ENCODE measurements around the gene NFASC. TPM values are rescaled to one million over a fixed set of nuclear protein-coding genes. Genes with fewer than 3 reads are reported as not detected.

Gene NFASC
- total and polyA plus RNA-seq, 2 experiments from 2014 or later = 46.3 to 54.7 TPM

- Histone ChIP-seq H3K4me3 (no peak overlapping the region), H4K20me1 (ENCODE audit: insufficient read depth) (peaks cover 5% of the 10 kb centered on the region; the same call in 1 of the 2 replicates), H3F3A (ENCODE audit: insufficient read depth) (no peaks in the 10 kb centered on the region), H3K4me1 (ENCODE audit: insufficient read depth) (peaks cover 6% of the 10 kb centered on the region; the same call in 1 of the 2 replicates), H3K27ac (no peak overlapping the region), H2AFZ (no peak overlapping the region), H3K4me2 (ENCODE audit: unreplicated experiment) (no peak overlapping the region), H3K79me2 (ENCODE audit: insufficient read depth) (peaks cover 56% of the 10 kb centered on the region), H3K9me3 (ENCODE audit: low read depth) (no peaks in the 10 kb centered on the region), H3K36me3 (ENCODE audit: low read depth) (no peaks in the 10 kb centered on the region), H3K27me3 (replicated peaks; ENCODE audit: insufficient read depth) (no peaks in the 10 kb centered on the region), H3K9me2 (ENCODE audit: insufficient read depth) (no peaks in the 10 kb centered on the region), H3K9ac (no peak overlapping the region)
- WGBS, 2 experiments (ENCODE audit: low coverage in 1 of 2, low lambda C conversion rate in 2 of 2, missing lambda C conversion rate in 2 of 2) = 75 to 77% methylated on average over 3 of the region's 3 CpGs
- in situ Hi-C loops (cut with MboI) = no loop called here
- TF ChIP-seq EZH2 (IDR thresholded peaks at IDR 0.05; ENCODE audit: insufficient read depth, poor library complexity, severe bottlenecking) (no peak), EZH2phosphoT487 (IDR thresholded peaks at IDR 0.05; ENCODE audit: insufficient read depth, low read depth) (no peak)
- no peak for DNase-seq
These were observed 49.8 kb downstream of the NFASC start for GRCh38 chr1:204920511-204920910.

- no peak overlapping the region for H3K27ac ChIP-seq
These were observed 50.3 kb downstream of the NFASC start for GRCh38 chr1:204920967-204921366.

GRCh38 chr1:204921855-204922516, 51.3 kb downstream of the NFASC start:
- Histone ChIP-seq H3K27me3 (replicated peaks; ENCODE audit: insufficient read depth) (no peaks in the 10 kb centered on the region), H3K36me3 (ENCODE audit: low read depth) (no peaks in the 10 kb centered on the region), H3K4me3 (no peak overlapping the region), H4K20me1 (ENCODE audit: insufficient read depth) (peaks cover 5% of the 10 kb centered on the region; the same call in 1 of the 2 replicates), H3K4me2 (ENCODE audit: unreplicated experiment) (no peak overlapping the region), H3K4me1 (ENCODE audit: insufficient read depth) (no peaks in the 10 kb centered on the region), H3K9ac (no peak overlapping the region), H3F3A (ENCODE audit: insufficient read depth) (no peaks in the 10 kb centered on the region), H3K27ac (no peak overlapping the region), H3K9me2 (ENCODE audit: insufficient read depth) (no peaks in the 10 kb centered on the region), H2AFZ (no peak overlapping the region), H3K9me3 (ENCODE audit: low read depth) (no peaks in the 10 kb centered on the region), H3K79me2 (ENCODE audit: insufficient read depth) (peaks cover 42% of the 10 kb centered on the region)
- in situ Hi-C loops (cut with MboI) = no loop called here
- DNase-seq = no peak
- 85 to 88% methylated on average over 15 of the region's 15 CpGs for WGBS, 2 experiments (ENCODE audit: low coverage in 1 of 2, low lambda C conversion rate in 2 of 2, missing lambda C conversion rate in 2 of 2)
- TF ChIP-seq EZH2 (IDR thresholded peaks at IDR 0.05; ENCODE audit: insufficient read depth, poor library complexity, severe bottlenecking) (no peak), EZH2phosphoT487 (IDR thresholded peaks at IDR 0.05; ENCODE audit: insufficient read depth, low read depth) (no peak)

More at GRCh38 chr1:204920967-204921366, 50.3 kb downstream of the NFASC start:
- in situ Hi-C loops (cut with MboI) = no loop called here
- Histone ChIP-seq H3K4me1 (ENCODE audit: insufficient read depth) (peaks cover 4% of the 10 kb centered on the region; the same call in 1 of the 2 replicates), H3F3A (ENCODE audit: insufficient read depth) (no peaks in the 10 kb centered on the region), H3K4me2 (ENCODE audit: unreplicated experiment) (no peak overlapping the region), H3K36me3 (ENCODE audit: low read depth) (no peaks in the 10 kb centered on the region), H3K4me3 (no peak overlapping the region), H3K79me2 (ENCODE audit: insufficient read depth) (peaks cover 52% of the 10 kb centered on the region), H3K27me3 (replicated peaks; ENCODE audit: insufficient read depth) (no peaks in the 10 kb centered on the region), H4K20me1 (ENCODE audit: insufficient read depth) (peaks cover 5% of the 10 kb centered on the region; the same call in 1 of the 2 replicates), H2AFZ (no peak overlapping the region), H3K9me2 (ENCODE audit: insufficient read depth) (no peaks in the 10 kb centered on the region), H3K9ac (no peak overlapping the region), H3K9me3 (ENCODE audit: low read depth) (no peaks in the 10 kb centered on the region)
- 77 to 81% methylated on average over 7 of the region's 7 CpGs for WGBS, 2 experiments (ENCODE audit: low coverage in 1 of 2, low lambda C conversion rate in 2 of 2, missing lambda C conversion rate in 2 of 2)
- no peak for DNase-seq
- no peak for TF ChIP-seq EZH2 (IDR thresholded peaks at IDR 0.05; ENCODE audit: insufficient read depth, poor library complexity, severe bottlenecking)
- TF ChIP-seq EZH2phosphoT487 (IDR thresholded peaks at IDR 0.05; ENCODE audit: insufficient read depth, low read depth) = no peak

- Histone ChIP-seq H3F3A (ENCODE audit: insufficient read depth) (no peaks in the 10 kb centered on the region), H3K4me3 (no peak overlapping the region), H3K9ac (no peak overlapping the region), H2AFZ (no peak overlapping the region), H3K4me1 (ENCODE audit: insufficient read depth) (no peaks in the 10 kb centered on the region), H3K4me2 (ENCODE audit: unreplicated experiment) (no peak overlapping the region), H4K20me1 (ENCODE audit: insufficient read depth) (peaks cover 5% of the 10 kb centered on the region; the same call in 1 of the 2 replicates), H3K9me2 (ENCODE audit: insufficient read depth) (no peaks in the 10 kb centered on the region), H3K79me2 (ENCODE audit: insufficient read depth) (peaks cover 33% of the 10 kb centered on the region), H3K27ac (no peak overlapping the region), H3K9me3 (ENCODE audit: low read depth) (no peaks in the 10 kb centered on the region), H3K36me3 (ENCODE audit: low read depth) (no peaks in the 10 kb centered on the region), H3K27me3 (replicated peaks; ENCODE audit: insufficient read depth) (no peaks in the 10 kb centered on the region)
- 76 to 77% methylated on average over 8 to 10 of the region's 10 CpGs for WGBS, 2 experiments (ENCODE audit: low coverage in 1 of 2, low lambda C conversion rate in 2 of 2, missing lambda C conversion rate in 2 of 2)
- in situ Hi-C loops (cut with MboI) = no loop called here
- no peak for DNase-seq
- no peak for TF ChIP-seq EZH2phosphoT487 (IDR thresholded peaks at IDR 0.05; ENCODE audit: insufficient read depth, low read depth)
- no peak for TF ChIP-seq EZH2 (IDR thresholded peaks at IDR 0.05; ENCODE audit: insufficient read depth, poor library complexity, severe bottlenecking)
These were observed 52.5 kb downstream of the NFASC start for GRCh38 chr1:204923201-204923600.

All from GM23248 (cell line).